HG03196 (cell line): ENCODE data around the gene SLC1A2.

Experiments
- ATAC-seq: cut with Tn5 transposase; IDR thresholded peaks from one replicate; pipeline ENCODE4 v1.9.1; 2021; ENCODE audit not compliant: unreplicated experiment

The SLC1A2 gene

GRCh38 chr11:35247863-35248262 lies 171.5 kb downstream of the SLC1A2 start:
- no peak for ATAC-seq

GRCh38 chr11:35247428-35247827 lies 171.9 kb downstream of the SLC1A2 start:
- ATAC-seq: no peak

- no peak for ATAC-seq
Measured at GRCh38 chr11:35246745-35247144, 172.6 kb downstream of the SLC1A2 start.

GRCh38 chr11:35245786-35246185 lies 173.6 kb downstream of the SLC1A2 start:
- ATAC-seq: no peak

GRCh38 chr11:35245056-35245455 lies 174.3 kb downstream of the SLC1A2 start:
- ATAC-seq: no peak

GRCh38 chr11:35243774-35244173 lies 175.6 kb downstream of the SLC1A2 start:
- no peak for ATAC-seq

- ATAC-seq: no peak
Measured at GRCh38 chr11:35242412-35243242, 176.7 kb downstream of the SLC1A2 start.

- no peak for ATAC-seq
Measured at GRCh38 chr11:35241531-35241930, 177.8 kb downstream of the SLC1A2 start.

- no peak for ATAC-seq
Measured at GRCh38 chr11:35241083-35241482, 178.3 kb downstream of the SLC1A2 start.

- ATAC-seq: no peak
Measured at GRCh38 chr11:35239471-35240075, 179.8 kb downstream of the SLC1A2 start.

GRCh38 chr11:35238882-35239281 lies 180.5 kb downstream of the SLC1A2 start:
- ATAC-seq: no peak

- no peak for ATAC-seq
Measured at GRCh38 chr11:35237860-35238715, 181.3 kb downstream of the SLC1A2 start.

- ATAC-seq: no peak
Measured at GRCh38 chr11:35237351-35237750, 182.0 kb downstream of the SLC1A2 start.

GRCh38 chr11:35236667-35237003 lies 182.7 kb downstream of the SLC1A2 start:
- ATAC-seq: no peak

GRCh38 chr11:35235936-35236666 lies 183.3 kb downstream of the SLC1A2 start:
- no peak for ATAC-seq

GRCh38 chr11:35235498-35235897 lies 183.9 kb downstream of the SLC1A2 start:
- ATAC-seq: no peak

- no peak for ATAC-seq
Measured at GRCh38 chr11:35235157-35235468, 184.2 kb downstream of the SLC1A2 start.

GRCh38 chr11:35234460-35235156 lies 184.8 kb downstream of the SLC1A2 start:
- ATAC-seq: no peak

GRCh38 chr11:35233518-35233917 lies 185.8 kb downstream of the SLC1A2 start:
- ATAC-seq: no peak

- ATAC-seq: no peak
Measured at GRCh38 chr11:35232891-35233330, 186.4 kb downstream of the SLC1A2 start.
